GM23338 (cell line): ENCODE data around the gene IGFL3.

ENCODE experiments used
- CREB1 ChIP-seq: fragments of 250-450 bp; sonication (Bioruptor Pico); IDR thresholded peaks from 2 replicates; pipeline ENCODE4 v1.5.0; 2020; ENCODE audit warnings: low read depth, mild to moderate bottlenecking, moderate library complexity
- CTCF ChIP-seq, 2 experiments: fragments of 200-600 bp in 1 of 2; sonication (generic) in 1 of 2; conservative IDR thresholded peaks; 2 replicates each; pipeline versions ENCODE4 v1.5.1 to v1.6.1; 2016 to 2017; ENCODE audit warnings: antibody characterized with exemption in 2 of 2, low read depth in 2 of 2, mild to moderate bottlenecking in 2 of 2, moderate library complexity in 1 of 2
- EZH2 ChIP-seq: fragments of 200-600 bp; sonication (generic); IDR thresholded peaks from one replicate; pipeline ENCODE4 v1.8.0; 2017; ENCODE audit warnings: antibody characterized with exemption, mild to moderate bottlenecking, low read depth; ENCODE audit not compliant: unreplicated experiment
- NANOG ChIP-seq: IDR thresholded peaks from 2 replicates; pipeline ENCODE4 v1.6.1; 2016; ENCODE audit warnings: antibody characterized with exemption, borderline replicate concordance
- POLR2AphosphoS5 ChIP-seq: IDR thresholded peaks from 2 replicates; pipeline ENCODE4 v1.6.1; 2016; ENCODE audit warnings: antibody characterized with exemption, low read depth
- REST ChIP-seq: IDR thresholded peaks from one replicate; pipeline ENCODE4 v1.6.1; 2018; ENCODE audit warnings: antibody characterized with exemption; ENCODE audit not compliant: unreplicated experiment

- no peak for TF ChIP-seq REST
- TF ChIP-seq POLR2AphosphoS5, result no peak
- no peak for TF ChIP-seq EZH2
- peak in 1 of 2 experiments; percentile 30; a peak in 2 of 4 replicates for TF ChIP-seq CTCF (conservative IDR thresholded peaks at IDR 0.05; ENCODE audit: low read depth in 2 of 2)
- TF ChIP-seq NANOG, result no peak
- TF ChIP-seq CREB1 (CRISPR knock-in tag), result no peak
Observed at GRCh38 chr19:46173886-46174480, 49.5 kb upstream of the IGFL3 start.
